IPS DF 6.9 (cell line): ENCODE data around the gene MOG.

Source experiments
- DNase-seq: peaks from one replicate; pipeline ENCODE4 v3.0.0-alpha.2; 2013; ENCODE audit warnings: low read depth, low spot score
- H3K27ac ChIP-seq: one replicate; pipeline ENCODE4 v1.5.1; 2013; ENCODE audit warnings: low read length, control low read depth
- H3K27me3 ChIP-seq: 2 replicates; pipeline ENCODE4 v1.6.1; 2013; ENCODE audit warnings: mild to moderate bottlenecking, low read length; ENCODE audit not compliant: control insufficient read depth, insufficient read depth
- H3K36me3 ChIP-seq: 2 replicates; pipeline ENCODE4 v1.6.1; 2013; ENCODE audit warnings: low read length; ENCODE audit not compliant: control insufficient read depth, insufficient read depth
- H3K4me1 ChIP-seq: 2 replicates; pipeline ENCODE4 v1.6.1; 2013; ENCODE audit warnings: low read length; ENCODE audit not compliant: control insufficient read depth, insufficient read depth
- H3K4me3 ChIP-seq: 2 replicates; pipeline ENCODE4 v1.5.1; 2013; ENCODE audit warnings: mild to moderate bottlenecking, low read length
- H3K9me3 ChIP-seq: 2 replicates; pipeline ENCODE4 v1.6.1; 2013; ENCODE audit warnings: low read length, inconsistent platforms; ENCODE audit not compliant: control insufficient read depth, insufficient read depth
- whole genome bisulfite sequencing: extraction: QIAGEN DNeasy Blood & Tissue Kit; methylation state at CpG from one replicate; pipeline ENCODE4 v1.1.7; 2013; ENCODE audit warnings: mixed read lengths, missing lambda C conversion rate; ENCODE audit not compliant: insufficient read length, insufficient coverage; 5-methylcytosine and 5-hydroxymethylcytosine counted together

Gene MOG

GRCh38 chr6:29705389-29706231 is 48.7 kb downstream of the MOG start:
- Histone ChIP-seq H3K9me3 (no peaks in the 10 kb centered on the region), H3K4me1 (no peaks in the 10 kb centered on the region), H3K27ac (no peak overlapping the region), H3K36me3 (no peaks in the 10 kb centered on the region), H3K27me3 (no peaks in the 10 kb centered on the region), H3K4me3 (no peak overlapping the region)
- no peak for DNase-seq
- no CpG with 5 or more reads among the region's 10 CpGs for WGBS

- no peaks in the 10 kb centered on the region for H3K36me3 ChIP-seq
- no peak overlapping the region for H3K27ac ChIP-seq
- no peaks in the 10 kb centered on the region for H3K27me3 ChIP-seq
- whole genome bisulfite sequencing = no CpG with 5 or more reads among the region's 11 CpGs
- H3K4me3 ChIP-seq = no peak overlapping the region
- no peak for DNase-seq
- no peaks in the 10 kb centered on the region for H3K4me1 ChIP-seq
- H3K9me3 ChIP-seq = no peaks in the 10 kb centered on the region
These were observed 51.7 kb downstream of the MOG start for GRCh38 chr6:29708432-29709179.

- no peak overlapping the region for H3K27ac ChIP-seq
- no peak for DNase-seq
- WGBS = no CpG with 5 or more reads among the region's 4 CpGs
- no peak overlapping the region for H3K4me3 ChIP-seq
- H3K27me3 ChIP-seq = no peaks in the 10 kb centered on the region
- no peaks in the 10 kb centered on the region for H3K36me3 ChIP-seq
- no peaks in the 10 kb centered on the region for H3K9me3 ChIP-seq
- no peaks in the 10 kb centered on the region for H3K4me1 ChIP-seq
These were observed 52.3 kb downstream of the MOG start for GRCh38 chr6:29709188-29709587.

- Histone ChIP-seq H3K4me3 (no peak overlapping the region), H3K36me3 (no peaks in the 10 kb centered on the region), H3K4me1 (no peaks in the 10 kb centered on the region), H3K9me3 (no peaks in the 10 kb centered on the region), H3K27ac (no peak overlapping the region), H3K27me3 (no peaks in the 10 kb centered on the region)
- no CpG with 5 or more reads among the region's 8 CpGs for WGBS
- no peak for DNase-seq
These were observed 53.5 kb downstream of the MOG start for GRCh38 chr6:29710281-29710941.

GRCh38 chr6:29720863-29721262 is 64.0 kb downstream of the MOG start:
- H3K4me3 ChIP-seq = no peak overlapping the region
- H3K4me1 ChIP-seq = no peaks in the 10 kb centered on the region
- H3K36me3 ChIP-seq = no peaks in the 10 kb centered on the region
- H3K27ac ChIP-seq = no peak overlapping the region
- DNase-seq = no peak
- no peaks in the 10 kb centered on the region for H3K9me3 ChIP-seq
- no CpG with 5 or more reads among the region's 2 CpGs for WGBS
- peaks cover 1% of the 10 kb centered on the region; the same call in 1 of the 2 replicates for H3K27me3 ChIP-seq
